GM23338 (cell line): ENCODE data around the gene LYVE1.

Experiments used
- CREB1 ChIP-seq: fragments of 250-450 bp; sonication (Bioruptor Pico); IDR thresholded peaks from 2 replicates; pipeline ENCODE4 v1.5.0; 2020; ENCODE audit warnings: low read depth, mild to moderate bottlenecking, moderate library complexity
- EZH2 ChIP-seq: fragments of 200-600 bp; sonication (generic); IDR thresholded peaks from one replicate; pipeline ENCODE4 v1.8.0; 2017; ENCODE audit warnings: antibody characterized with exemption, mild to moderate bottlenecking, low read depth; ENCODE audit not compliant: unreplicated experiment
- EZH2phosphoT487 ChIP-seq: fragments of 200-600 bp; sonication (generic); IDR thresholded peaks from one replicate; pipeline ENCODE4 v1.8.1; 2018; ENCODE audit warnings: antibody characterized with exemption; ENCODE audit not compliant: unreplicated experiment
- JUNB ChIP-seq: IDR thresholded peaks from one replicate; pipeline ENCODE4 v1.6.1; 2016; ENCODE audit warnings: antibody characterized with exemption; ENCODE audit not compliant: unreplicated experiment
- NANOG ChIP-seq: IDR thresholded peaks from 2 replicates; pipeline ENCODE4 v1.6.1; 2016; ENCODE audit warnings: antibody characterized with exemption, borderline replicate concordance
- POLR2AphosphoS5 ChIP-seq: IDR thresholded peaks from 2 replicates; pipeline ENCODE4 v1.6.1; 2016; ENCODE audit warnings: antibody characterized with exemption, low read depth
- STAT1 ChIP-seq: IDR thresholded peaks from one replicate; pipeline ENCODE4 v1.6.1; 2016; ENCODE audit warnings: antibody characterized with exemption; ENCODE audit not compliant: unreplicated experiment
- ZNF331 ChIP-seq: fragments of 250-450 bp; sonication (Bioruptor Pico); IDR thresholded peaks from 2 replicates; pipeline ENCODE4 v1.5.0; 2020; ENCODE audit warnings: low read depth, mild to moderate bottlenecking, moderate library complexity
- TF ChIP-seq, protein P1 (sequence below): IDR thresholded peaks from one replicate; pipeline ENCODE4 v1.6.1; 2018; ENCODE audit warnings: antibody characterized with exemption; ENCODE audit not compliant: unreplicated experiment
- TF ChIP-seq, protein P2 (sequence below), 2 experiments: fragments of 200-600 bp in 1 of 2; sonication (generic) in 1 of 2; conservative IDR thresholded peaks; 2 replicates each; pipeline versions ENCODE4 v1.5.1 to v1.6.1; 2016 to 2017; ENCODE audit warnings: antibody characterized with exemption in 2 of 2, low read depth in 2 of 2, mild to moderate bottlenecking in 2 of 2, moderate library complexity in 1 of 2
- TF ChIP-seq, protein P3 (sequence below): IDR thresholded peaks from 2 replicates; pipeline ENCODE4 v1.6.1; 2016; ENCODE audit warnings: antibody characterized with exemption
- TF ChIP-seq, protein P4 (sequence below): fragments of 250-450 bp; sonication (Bioruptor Pico); IDR thresholded peaks from 2 replicates; pipeline ENCODE4 v1.5.0; 2020; ENCODE audit warnings: mild to moderate bottlenecking, moderate library complexity

DNA sequence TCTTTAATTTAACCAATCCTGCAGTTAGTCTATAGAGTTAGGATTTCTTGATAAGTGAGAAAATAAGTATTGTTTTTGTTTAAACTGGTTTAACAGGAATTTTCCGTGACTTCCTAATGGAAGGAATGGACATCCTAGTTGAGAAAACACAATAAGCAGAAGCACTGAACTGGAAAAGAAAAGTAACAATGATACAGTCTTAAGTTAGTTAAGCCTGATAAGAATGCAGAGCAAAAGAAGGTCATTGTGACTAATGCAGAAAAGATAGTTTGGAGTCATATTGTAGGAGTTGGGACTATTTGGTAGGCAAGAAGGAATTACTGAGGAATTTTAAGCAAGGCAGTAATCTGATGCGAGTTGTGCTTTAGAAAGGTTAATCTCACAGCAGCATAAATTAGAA lies 39.2 kb downstream of the LYVE1 start:
- TF ChIP-seq EZH2: no peak
- TF ChIP-seq, protein P1, sequence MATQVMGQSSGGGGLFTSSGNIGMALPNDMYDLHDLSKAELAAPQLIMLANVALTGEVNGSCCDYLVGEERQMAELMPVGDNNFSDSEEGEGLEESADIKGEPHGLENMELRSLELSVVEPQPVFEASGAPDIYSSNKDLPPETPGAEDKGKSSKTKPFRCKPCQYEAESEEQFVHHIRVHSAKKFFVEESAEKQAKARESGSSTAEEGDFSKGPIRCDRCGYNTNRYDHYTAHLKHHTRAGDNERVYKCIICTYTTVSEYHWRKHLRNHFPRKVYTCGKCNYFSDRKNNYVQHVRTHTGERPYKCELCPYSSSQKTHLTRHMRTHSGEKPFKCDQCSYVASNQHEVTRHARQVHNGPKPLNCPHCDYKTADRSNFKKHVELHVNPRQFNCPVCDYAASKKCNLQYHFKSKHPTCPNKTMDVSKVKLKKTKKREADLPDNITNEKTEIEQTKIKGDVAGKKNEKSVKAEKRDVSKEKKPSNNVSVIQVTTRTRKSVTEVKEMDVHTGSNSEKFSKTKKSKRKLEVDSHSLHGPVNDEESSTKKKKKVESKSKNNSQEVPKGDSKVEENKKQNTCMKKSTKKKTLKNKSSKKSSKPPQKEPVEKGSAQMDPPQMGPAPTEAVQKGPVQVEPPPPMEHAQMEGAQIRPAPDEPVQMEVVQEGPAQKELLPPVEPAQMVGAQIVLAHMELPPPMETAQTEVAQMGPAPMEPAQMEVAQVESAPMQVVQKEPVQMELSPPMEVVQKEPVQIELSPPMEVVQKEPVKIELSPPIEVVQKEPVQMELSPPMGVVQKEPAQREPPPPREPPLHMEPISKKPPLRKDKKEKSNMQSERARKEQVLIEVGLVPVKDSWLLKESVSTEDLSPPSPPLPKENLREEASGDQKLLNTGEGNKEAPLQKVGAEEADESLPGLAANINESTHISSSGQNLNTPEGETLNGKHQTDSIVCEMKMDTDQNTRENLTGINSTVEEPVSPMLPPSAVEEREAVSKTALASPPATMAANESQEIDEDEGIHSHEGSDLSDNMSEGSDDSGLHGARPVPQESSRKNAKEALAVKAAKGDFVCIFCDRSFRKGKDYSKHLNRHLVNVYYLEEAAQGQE: no peak
- TF ChIP-seq POLR2AphosphoS5: no peak
- TF ChIP-seq CREB1 (CRISPR knock-in tag): no peak
- TF ChIP-seq JUNB: no peak
- TF ChIP-seq EZH2phosphoT487: no peak
- TF ChIP-seq, protein P2, sequence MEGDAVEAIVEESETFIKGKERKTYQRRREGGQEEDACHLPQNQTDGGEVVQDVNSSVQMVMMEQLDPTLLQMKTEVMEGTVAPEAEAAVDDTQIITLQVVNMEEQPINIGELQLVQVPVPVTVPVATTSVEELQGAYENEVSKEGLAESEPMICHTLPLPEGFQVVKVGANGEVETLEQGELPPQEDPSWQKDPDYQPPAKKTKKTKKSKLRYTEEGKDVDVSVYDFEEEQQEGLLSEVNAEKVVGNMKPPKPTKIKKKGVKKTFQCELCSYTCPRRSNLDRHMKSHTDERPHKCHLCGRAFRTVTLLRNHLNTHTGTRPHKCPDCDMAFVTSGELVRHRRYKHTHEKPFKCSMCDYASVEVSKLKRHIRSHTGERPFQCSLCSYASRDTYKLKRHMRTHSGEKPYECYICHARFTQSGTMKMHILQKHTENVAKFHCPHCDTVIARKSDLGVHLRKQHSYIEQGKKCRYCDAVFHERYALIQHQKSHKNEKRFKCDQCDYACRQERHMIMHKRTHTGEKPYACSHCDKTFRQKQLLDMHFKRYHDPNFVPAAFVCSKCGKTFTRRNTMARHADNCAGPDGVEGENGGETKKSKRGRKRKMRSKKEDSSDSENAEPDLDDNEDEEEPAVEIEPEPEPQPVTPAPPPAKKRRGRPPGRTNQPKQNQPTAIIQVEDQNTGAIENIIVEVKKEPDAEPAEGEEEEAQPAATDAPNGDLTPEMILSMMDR (conservative IDR thresholded peaks at IDR 0.05; ENCODE audit: low read depth in 2 of 2): no peak
- TF ChIP-seq, protein P3, sequence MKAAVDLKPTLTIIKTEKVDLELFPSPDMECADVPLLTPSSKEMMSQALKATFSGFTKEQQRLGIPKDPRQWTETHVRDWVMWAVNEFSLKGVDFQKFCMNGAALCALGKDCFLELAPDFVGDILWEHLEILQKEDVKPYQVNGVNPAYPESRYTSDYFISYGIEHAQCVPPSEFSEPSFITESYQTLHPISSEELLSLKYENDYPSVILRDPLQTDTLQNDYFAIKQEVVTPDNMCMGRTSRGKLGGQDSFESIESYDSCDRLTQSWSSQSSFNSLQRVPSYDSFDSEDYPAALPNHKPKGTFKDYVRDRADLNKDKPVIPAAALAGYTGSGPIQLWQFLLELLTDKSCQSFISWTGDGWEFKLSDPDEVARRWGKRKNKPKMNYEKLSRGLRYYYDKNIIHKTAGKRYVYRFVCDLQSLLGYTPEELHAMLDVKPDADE: no peak
- no peak for TF ChIP-seq NANOG
- TF ChIP-seq STAT1: no peak
- TF ChIP-seq, protein P4, sequence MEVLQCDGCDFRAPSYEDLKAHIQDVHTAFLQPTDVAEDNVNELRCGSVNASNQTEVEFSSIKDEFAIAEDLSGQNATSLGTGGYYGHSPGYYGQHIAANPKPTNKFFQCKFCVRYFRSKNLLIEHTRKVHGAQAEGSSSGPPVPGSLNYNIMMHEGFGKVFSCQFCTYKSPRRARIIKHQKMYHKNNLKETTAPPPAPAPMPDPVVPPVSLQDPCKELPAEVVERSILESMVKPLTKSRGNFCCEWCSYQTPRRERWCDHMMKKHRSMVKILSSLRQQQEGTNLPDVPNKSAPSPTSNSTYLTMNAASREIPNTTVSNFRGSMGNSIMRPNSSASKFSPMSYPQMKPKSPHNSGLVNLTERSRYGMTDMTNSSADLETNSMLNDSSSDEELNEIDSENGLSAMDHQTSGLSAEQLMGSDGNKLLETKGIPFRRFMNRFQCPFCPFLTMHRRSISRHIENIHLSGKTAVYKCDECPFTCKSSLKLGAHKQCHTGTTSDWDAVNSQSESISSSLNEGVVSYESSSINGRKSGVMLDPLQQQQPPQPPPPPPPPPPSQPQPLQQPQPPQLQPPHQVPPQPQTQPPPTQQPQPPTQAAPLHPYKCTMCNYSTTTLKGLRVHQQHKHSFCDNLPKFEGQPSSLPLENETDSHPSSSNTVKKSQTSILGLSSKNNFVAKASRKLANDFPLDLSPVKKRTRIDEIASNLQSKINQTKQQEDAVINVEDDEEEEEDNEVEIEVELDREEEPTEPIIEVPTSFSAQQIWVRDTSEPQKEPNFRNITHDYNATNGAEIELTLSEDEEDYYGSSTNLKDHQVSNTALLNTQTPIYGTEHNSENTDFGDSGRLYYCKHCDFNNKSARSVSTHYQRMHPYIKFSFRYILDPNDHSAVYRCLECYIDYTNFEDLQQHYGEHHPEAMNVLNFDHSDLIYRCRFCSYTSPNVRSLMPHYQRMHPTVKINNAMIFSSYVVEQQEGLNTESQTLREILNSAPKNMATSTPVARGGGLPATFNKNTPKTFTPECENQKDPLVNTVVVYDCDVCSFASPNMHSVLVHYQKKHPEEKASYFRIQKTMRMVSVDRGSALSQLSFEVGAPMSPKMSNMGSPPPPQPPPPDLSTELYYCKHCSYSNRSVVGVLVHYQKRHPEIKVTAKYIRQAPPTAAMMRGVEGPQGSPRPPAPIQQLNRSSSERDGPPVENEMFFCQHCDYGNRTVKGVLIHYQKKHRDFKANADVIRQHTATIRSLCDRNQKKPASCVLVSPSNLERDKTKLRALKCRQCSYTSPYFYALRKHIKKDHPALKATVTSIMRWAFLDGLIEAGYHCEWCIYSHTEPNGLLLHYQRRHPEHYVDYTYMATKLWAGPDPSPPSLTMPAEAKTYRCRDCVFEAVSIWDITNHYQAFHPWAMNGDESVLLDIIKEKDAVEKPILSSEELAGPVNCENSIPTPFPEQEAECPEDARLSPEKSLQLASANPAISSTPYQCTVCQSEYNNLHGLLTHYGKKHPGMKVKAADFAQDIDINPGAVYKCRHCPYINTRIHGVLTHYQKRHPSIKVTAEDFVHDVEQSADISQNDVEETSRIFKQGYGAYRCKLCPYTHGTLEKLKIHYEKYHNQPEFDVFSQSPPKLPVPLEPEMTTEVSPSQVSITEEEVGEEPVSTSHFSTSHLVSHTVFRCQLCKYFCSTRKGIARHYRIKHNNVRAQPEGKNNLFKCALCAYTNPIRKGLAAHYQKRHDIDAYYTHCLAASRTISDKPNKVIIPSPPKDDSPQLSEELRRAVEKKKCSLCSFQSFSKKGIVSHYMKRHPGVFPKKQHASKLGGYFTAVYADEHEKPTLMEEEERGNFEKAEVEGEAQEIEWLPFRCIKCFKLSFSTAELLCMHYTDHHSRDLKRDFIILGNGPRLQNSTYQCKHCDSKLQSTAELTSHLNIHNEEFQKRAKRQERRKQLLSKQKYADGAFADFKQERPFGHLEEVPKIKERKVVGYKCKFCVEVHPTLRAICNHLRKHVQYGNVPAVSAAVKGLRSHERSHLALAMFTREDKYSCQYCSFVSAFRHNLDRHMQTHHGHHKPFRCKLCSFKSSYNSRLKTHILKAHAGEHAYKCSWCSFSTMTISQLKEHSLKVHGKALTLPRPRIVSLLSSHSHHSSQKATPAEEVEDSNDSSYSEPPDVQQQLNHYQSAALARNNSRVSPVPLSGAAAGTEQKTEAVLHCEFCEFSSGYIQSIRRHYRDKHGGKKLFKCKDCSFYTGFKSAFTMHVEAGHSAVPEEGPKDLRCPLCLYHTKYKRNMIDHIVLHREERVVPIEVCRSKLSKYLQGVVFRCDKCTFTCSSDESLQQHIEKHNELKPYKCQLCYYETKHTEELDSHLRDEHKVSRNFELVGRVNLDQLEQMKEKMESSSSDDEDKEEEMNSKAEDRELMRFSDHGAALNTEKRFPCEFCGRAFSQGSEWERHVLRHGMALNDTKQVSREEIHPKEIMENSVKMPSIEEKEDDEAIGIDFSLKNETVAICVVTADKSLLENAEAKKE: no peak
- no peak for TF ChIP-seq ZNF331 (CRISPR knock-in tag)
